ENCODE measurements around the gene HSPD1. TPM values are rescaled to one million over a fixed set of nuclear protein-coding genes. Genes with fewer than 3 reads are reported as not detected.

Gene HSPD1
- total and polyA plus RNA-seq, 2 of the 13 experiments (the other 11 are each of a cell fraction or from before 2014, with no cell fraction given) = 685 to 2,610 TPM

DNA sequence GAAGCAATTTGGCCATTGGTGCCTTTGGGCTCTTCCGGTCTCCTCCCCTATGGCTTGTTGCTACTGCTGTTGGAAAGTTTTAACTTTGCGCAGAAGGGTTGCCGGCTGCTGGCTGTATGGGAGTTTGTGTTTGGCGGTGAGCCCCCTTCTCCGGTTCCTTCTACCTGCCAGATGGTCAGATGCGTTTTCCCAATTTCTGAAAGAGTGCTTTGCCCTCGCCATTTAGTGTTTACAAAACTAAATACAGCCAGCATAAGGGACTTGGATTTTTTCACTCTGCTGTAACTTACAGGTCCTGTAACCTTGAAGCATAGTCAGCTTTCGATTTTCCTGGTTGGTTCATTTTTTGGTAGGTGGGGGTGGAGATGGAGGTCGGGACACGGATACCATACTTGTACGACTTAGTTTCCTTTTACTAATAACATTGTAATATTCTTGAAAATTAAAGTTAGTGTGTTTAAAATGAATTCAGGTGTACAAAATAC is 45.7 kb downstream of the HSPD1 start (continued):
- TF ChIP-seq FOXP1 (IDR thresholded peaks at IDR 0.05) (no peak), FOXP1 (CRISPR knock-in tag; IDR thresholded peaks at IDR 0.05) (no peak), GFI1 (CRISPR knock-in tag; IDR thresholded peaks at IDR 0.05; ENCODE audit: borderline replicate concordance) (0 out of 2 replicates have a peak, but pooled peaks have one; percentile 64), ZNF839 (CRISPR knock-in tag; IDR thresholded peaks at IDR 0.05; ENCODE audit: borderline replicate concordance) (no peak), AGO1 (IDR thresholded peaks at IDR 0.05; ENCODE audit: low read depth, low read length, poor library complexity, severe bottlenecking) (no peak), ZNF17 (CRISPR knock-in tag; IDR thresholded peaks at IDR 0.05) (no peak), TSC22D2 (CRISPR knock-in tag; IDR thresholded peaks at IDR 0.05; ENCODE audit: borderline replicate concordance) (no peak), TBP (CRISPR knock-in tag; IDR thresholded peaks at IDR 0.05) (no peak), ZNF619 (CRISPR knock-in tag; IDR thresholded peaks at IDR 0.05) (no peak), KAT2B (IDR thresholded peaks at IDR 0.05; ENCODE audit: borderline replicate concordance, low read depth, low read length) (no peak), ZNF607 (CRISPR knock-in tag; IDR thresholded peaks at IDR 0.05; ENCODE audit: borderline replicate concordance) (0 out of 2 replicates have a peak, but pooled peaks have one; percentile 9), ZNF761 (CRISPR knock-in tag; conservative IDR thresholded peaks at IDR 0.05) (no peak; the same call in 1 of the 2 replicates), ZNF720 (CRISPR knock-in tag; IDR thresholded peaks at IDR 0.05) (no peak), ZNF292 (CRISPR knock-in tag; IDR thresholded peaks at IDR 0.05; ENCODE audit: borderline replicate concordance, low read depth) (peak; percentile 27; the same call in 1 of the 2 replicates), ZNF7 (CRISPR knock-in tag; IDR thresholded peaks at IDR 0.05) (0 out of 2 replicates have a peak, but pooled peaks have one; percentile 2), YEATS4 (CRISPR knock-in tag; IDR thresholded peaks at IDR 0.05; ENCODE audit: borderline replicate concordance) (no peak), CBX2 (IDR thresholded peaks at IDR 0.05; ENCODE audit: low read depth, low read length) (no peak), CBX2 (CRISPR knock-in tag; IDR thresholded peaks at IDR 0.05; ENCODE audit: low read depth) (no peak), KLF16 (CRISPR knock-in tag; IDR thresholded peaks at IDR 0.05) (no peak; a peak in 1 of 4 replicates), HES4 (CRISPR knock-in tag; IDR thresholded peaks at IDR 0.05; ENCODE audit: borderline replicate concordance) (no peak), FOXC1 (CRISPR knock-in tag; IDR thresholded peaks at IDR 0.05; ENCODE audit: borderline replicate concordance) (no peak; the same call in 1 of the 2 replicates)
- TF ChIP-seq, protein P1, sequence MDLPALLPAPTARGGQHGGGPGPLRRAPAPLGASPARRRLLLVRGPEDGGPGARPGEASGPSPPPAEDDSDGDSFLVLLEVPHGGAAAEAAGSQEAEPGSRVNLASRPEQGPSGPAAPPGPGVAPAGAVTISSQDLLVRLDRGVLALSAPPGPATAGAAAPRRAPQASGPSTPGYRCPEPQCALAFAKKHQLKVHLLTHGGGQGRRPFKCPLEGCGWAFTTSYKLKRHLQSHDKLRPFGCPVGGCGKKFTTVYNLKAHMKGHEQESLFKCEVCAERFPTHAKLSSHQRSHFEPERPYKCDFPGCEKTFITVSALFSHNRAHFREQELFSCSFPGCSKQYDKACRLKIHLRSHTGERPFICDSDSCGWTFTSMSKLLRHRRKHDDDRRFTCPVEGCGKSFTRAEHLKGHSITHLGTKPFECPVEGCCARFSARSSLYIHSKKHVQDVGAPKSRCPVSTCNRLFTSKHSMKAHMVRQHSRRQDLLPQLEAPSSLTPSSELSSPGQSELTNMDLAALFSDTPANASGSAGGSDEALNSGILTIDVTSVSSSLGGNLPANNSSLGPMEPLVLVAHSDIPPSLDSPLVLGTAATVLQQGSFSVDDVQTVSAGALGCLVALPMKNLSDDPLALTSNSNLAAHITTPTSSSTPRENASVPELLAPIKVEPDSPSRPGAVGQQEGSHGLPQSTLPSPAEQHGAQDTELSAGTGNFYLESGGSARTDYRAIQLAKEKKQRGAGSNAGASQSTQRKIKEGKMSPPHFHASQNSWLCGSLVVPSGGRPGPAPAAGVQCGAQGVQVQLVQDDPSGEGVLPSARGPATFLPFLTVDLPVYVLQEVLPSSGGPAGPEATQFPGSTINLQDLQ (CRISPR knock-in tag; IDR thresholded peaks at IDR 0.05) = 0 out of 2 replicates have a peak, but pooled peaks have one; percentile 1
- TF ChIP-seq, protein P2, sequence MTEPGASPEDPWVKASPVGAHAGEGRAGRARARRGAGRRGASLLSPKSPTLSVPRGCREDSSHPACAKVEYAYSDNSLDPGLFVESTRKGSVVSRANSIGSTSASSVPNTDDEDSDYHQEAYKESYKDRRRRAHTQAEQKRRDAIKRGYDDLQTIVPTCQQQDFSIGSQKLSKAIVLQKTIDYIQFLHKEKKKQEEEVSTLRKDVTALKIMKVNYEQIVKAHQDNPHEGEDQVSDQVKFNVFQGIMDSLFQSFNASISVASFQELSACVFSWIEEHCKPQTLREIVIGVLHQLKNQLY (CRISPR knock-in tag; IDR thresholded peaks at IDR 0.05) = no peak
- TF ChIP-seq, protein P3, sequence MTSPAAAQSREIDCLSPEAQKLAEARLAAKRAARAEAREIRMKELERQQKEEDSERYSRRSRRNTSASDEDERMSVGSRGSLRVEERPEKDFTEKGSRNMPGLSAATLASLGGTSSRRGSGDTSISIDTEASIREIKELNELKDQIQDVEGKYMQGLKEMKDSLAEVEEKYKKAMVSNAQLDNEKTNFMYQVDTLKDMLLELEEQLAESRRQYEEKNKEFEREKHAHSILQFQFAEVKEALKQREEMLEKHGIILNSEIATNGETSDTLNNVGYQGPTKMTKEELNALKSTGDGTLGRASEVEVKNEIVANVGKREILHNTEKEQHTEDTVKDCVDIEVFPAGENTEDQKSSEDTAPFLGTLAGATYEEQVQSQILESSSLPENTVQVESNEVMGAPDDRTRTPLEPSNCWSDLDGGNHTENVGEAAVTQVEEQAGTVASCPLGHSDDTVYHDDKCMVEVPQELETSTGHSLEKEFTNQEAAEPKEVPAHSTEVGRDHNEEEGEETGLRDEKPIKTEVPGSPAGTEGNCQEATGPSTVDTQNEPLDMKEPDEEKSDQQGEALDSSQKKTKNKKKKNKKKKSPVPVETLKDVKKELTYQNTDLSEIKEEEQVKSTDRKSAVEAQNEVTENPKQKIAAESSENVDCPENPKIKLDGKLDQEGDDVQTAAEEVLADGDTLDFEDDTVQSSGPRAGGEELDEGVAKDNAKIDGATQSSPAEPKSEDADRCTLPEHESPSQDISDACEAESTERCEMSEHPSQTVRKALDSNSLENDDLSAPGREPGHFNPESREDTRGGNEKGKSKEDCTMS (CRISPR knock-in tag; conservative IDR thresholded peaks at IDR 0.05) = no peak
